Bronchial epithelial cell (primary cell): ENCODE measurements around the gene HOXC9. TPM values are rescaled to one million over a fixed set of nuclear protein-coding genes. Genes with fewer than 3 reads are reported as not detected.

Source experiments
- DNase-seq: peaks from one replicate; pipeline ENCODE4 v3.0.0-alpha.2; 2010; ENCODE audit warnings: low read depth
- FAIRE-seq: peaks from 2 replicates; lab custom pipeline; 2011; peaks lifted over from hg19 to GRCh38; lab: Jason Lieb, UNC
- H3K27me3 ChIP-seq: 2 replicates; pipeline ENCODE4 v1.5.1; 2011; ENCODE audit warnings: low read length; ENCODE audit not compliant: control insufficient read depth, insufficient read depth
- H3K36me3 ChIP-seq: 2 replicates; pipeline ENCODE4 v1.5.1; 2011; ENCODE audit warnings: low read length; ENCODE audit not compliant: control insufficient read depth, insufficient read depth
- H3K4me3 ChIP-seq: 2 replicates; pipeline ENCODE4 v1.5.1; 2011; ENCODE audit warnings: mild to moderate bottlenecking, low read depth, low read length, control low read depth
- CTCF ChIP-seq: IDR thresholded peaks from 2 replicates; pipeline ENCODE4 v1.5.1; 2011; ENCODE audit warnings: mild to moderate bottlenecking, moderate library complexity, low read length, control low read depth, inconsistent platforms; ENCODE audit not compliant: insufficient read depth, severe bottlenecking
- total RNA-seq: library from RNA; depleted of rRNA; stranded (reverse); fragments of >200 nt; gene quantifications from 2 replicates; pipeline ENCODE4 v1.2.1, GENCODE V29; 2014

Gene HOXC9
- total RNA-seq, 1 donor from 2014 or later: not detected

DNA sequence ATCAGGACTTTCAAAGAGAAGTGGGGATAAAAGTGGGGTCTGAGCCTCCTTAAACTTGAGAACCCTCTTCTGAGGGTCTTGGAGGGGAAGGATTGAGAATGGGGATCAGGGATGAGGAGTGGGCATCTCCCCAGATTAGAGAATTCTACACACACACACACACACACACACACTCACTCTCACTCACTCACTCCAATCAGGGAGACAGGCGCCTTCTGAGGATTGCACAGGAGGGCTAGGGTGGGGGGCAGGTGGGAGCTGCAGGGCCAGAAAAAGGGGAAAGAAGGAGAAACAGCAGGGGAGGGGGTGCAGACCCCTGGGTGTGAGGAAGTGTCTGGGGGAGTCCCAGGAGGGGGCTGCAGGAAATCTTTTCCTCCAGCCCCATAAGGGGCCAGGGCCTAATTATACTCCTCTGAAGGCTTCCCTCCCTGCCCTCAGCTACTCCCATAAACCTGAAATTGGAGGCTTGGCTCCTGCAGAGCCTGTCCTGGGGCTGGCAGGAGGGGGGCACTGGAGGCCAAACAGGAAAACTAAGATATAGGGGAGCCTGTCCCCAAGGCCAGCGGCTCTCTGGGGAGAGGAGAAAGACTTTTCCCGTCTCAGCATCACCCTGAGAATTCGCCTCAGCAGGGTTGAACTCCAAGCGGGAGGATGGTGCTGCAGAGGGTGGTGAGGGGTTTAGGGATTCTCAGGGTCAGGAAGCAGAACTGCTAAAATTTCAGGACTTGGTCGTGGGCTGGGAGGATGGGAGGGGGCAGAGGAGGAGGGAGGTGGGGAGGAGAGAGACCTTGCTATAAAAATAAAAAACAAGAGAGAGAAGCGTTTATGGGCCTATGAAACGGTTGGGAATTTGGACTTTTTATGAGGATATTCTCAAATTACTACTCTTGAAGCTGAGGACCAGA is 1.6 kb downstream of the HOXC9 start:
- DNase-seq (no peak), FAIRE-seq (no peak)
- TF ChIP-seq CTCF: no peak
- H3K4me3 ChIP-seq: no peak overlapping the region
- peaks cover 89% of the 10 kb centered on the region for H3K27me3 ChIP-seq
- H3K36me3 ChIP-seq: no peaks in the 10 kb centered on the region

GRCh38 chr12:54002278-54002914 is 2.4 kb downstream of the HOXC9 start:
- DNase-seq (no peak), FAIRE-seq (no peak)
- no peaks in the 10 kb centered on the region for H3K36me3 ChIP-seq
- no peak overlapping the region for H3K4me3 ChIP-seq
- no peak for TF ChIP-seq CTCF
- H3K27me3 ChIP-seq: peaks cover 90% of the 10 kb centered on the region

GRCh38 chr12:54002915-54003389 is 3.0 kb downstream of the HOXC9 start:
- no peak overlapping the region for H3K4me3 ChIP-seq
- H3K36me3 ChIP-seq: no peaks in the 10 kb centered on the region
- DNase-seq (no peak), FAIRE-seq (no peak)
- H3K27me3 ChIP-seq: peaks cover 91% of the 10 kb centered on the region
- TF ChIP-seq CTCF: no peak

- FAIRE-seq (no peak), DNase-seq (no peak)
- Histone ChIP-seq H3K27me3 (peaks cover 91% of the 10 kb centered on the region), H3K36me3 (no peaks in the 10 kb centered on the region), H3K4me3 (no peak overlapping the region)
- no peak for TF ChIP-seq CTCF
These were observed 3.7 kb downstream of the HOXC9 start for GRCh38 chr12:54003625-54004024.

DNA sequence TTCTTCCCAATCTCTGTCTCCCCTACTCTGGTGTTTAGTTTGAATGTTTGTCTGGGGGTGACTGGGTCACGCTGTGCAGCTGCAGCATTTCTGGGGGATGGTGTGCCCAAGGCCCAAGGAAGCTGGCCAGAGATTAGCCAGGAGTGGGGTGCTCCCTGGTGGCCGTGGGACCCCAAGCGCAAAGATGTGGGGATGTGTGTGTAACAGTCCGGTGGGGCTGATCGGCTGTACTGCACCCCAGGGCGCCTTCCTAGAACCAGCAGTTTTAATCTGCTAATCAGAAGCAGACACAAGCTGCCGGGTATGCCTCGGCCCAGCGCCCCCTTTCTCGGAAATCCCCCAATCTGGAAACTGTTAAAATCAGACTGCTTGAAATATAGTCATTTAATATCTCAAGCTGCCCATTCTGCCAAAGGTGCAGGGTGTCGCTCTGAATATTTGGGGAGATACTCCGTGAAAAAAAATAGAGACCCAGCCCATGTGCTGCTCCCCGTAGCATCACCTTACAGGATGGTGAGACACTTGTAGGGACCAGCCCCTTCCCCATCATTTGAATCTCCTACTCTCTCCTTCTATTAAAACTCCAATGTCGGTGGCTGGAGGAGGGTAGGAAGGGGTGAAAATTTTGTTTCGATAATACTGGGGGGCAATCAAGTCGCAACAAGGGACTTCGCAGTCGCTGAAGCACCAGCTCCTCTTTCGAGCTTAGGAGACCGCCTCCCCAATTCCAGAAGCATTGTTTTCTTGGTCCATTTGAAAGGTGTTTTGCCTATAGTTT is 4.3 kb downstream of the HOXC9 start:
- Histone ChIP-seq H3K27me3 (peaks cover 86% of the 10 kb centered on the region), H3K4me3 (no peak overlapping the region), H3K36me3 (no peaks in the 10 kb centered on the region)
- no peak for DNase-seq
- no peak for FAIRE-seq
- TF ChIP-seq CTCF: no peak
